ENCODE measurements around the gene NCAM2.

NCAM2 gene

GRCh38 chr21:21102896-21103295 lies 104.7 kb downstream of the NCAM2 start:
- no peak for TF ChIP-seq CTCF (IDR thresholded peaks at IDR 0.05; ENCODE audit: extremely low read depth, insufficient read depth, missing control alignments)
- in situ Hi-C loops (cut with MboI; ENCODE audit: low pct_unique_long_range_greater_than_20kb, low sequenced_read_pairs, unreplicated experiment) = no loop called here
- DNase-seq (ENCODE audit: low spot score) = no peak

GRCh38 chr21:21103692-21104091 lies 105.5 kb downstream of the NCAM2 start:
- no peak for DNase-seq (ENCODE audit: low spot score)
- in situ Hi-C loops (cut with MboI; ENCODE audit: low pct_unique_long_range_greater_than_20kb, low sequenced_read_pairs, unreplicated experiment) = no loop called here

GRCh38 chr21:21109736-21110135 lies 111.5 kb downstream of the NCAM2 start:
- in situ Hi-C loops (cut with MboI; ENCODE audit: low pct_unique_long_range_greater_than_20kb, low sequenced_read_pairs, unreplicated experiment) = no loop called here
- DNase-seq (ENCODE audit: low spot score) = no peak
- TF ChIP-seq CTCF (IDR thresholded peaks at IDR 0.05; ENCODE audit: extremely low read depth, insufficient read depth, missing control alignments) = no peak

More at GRCh38 chr21:21103692-21104091, 105.5 kb downstream of the NCAM2 start:
- no peak for TF ChIP-seq CTCF (IDR thresholded peaks at IDR 0.05; ENCODE audit: extremely low read depth, insufficient read depth, missing control alignments)

GRCh38 chr21:21111309-21111920 lies 113.2 kb downstream of the NCAM2 start:
- TF ChIP-seq CTCF (IDR thresholded peaks at IDR 0.05; ENCODE audit: extremely low read depth, insufficient read depth, missing control alignments) = no peak
- no peak for DNase-seq (ENCODE audit: low spot score)
- in situ Hi-C loops (cut with MboI; ENCODE audit: low pct_unique_long_range_greater_than_20kb, low sequenced_read_pairs, unreplicated experiment) = no loop called here

- no peak for TF ChIP-seq CTCF (IDR thresholded peaks at IDR 0.05; ENCODE audit: extremely low read depth, insufficient read depth, missing control alignments)
- no peak for DNase-seq (ENCODE audit: low spot score)
- in situ Hi-C loops (cut with MboI; ENCODE audit: low pct_unique_long_range_greater_than_20kb, low sequenced_read_pairs, unreplicated experiment) = no loop called here
These were observed 116.3 kb downstream of the NCAM2 start for GRCh38 chr21:21114461-21114860.

- no peak for TF ChIP-seq CTCF (IDR thresholded peaks at IDR 0.05; ENCODE audit: extremely low read depth, insufficient read depth, missing control alignments)
- in situ Hi-C loops (cut with MboI; ENCODE audit: low pct_unique_long_range_greater_than_20kb, low sequenced_read_pairs, unreplicated experiment) = no loop called here
- no peak for DNase-seq (ENCODE audit: low spot score)
These were observed 120.9 kb downstream of the NCAM2 start for GRCh38 chr21:21119091-21119490.
